ENCODE data around the gene PCDHGA3.
A peak's percentile ranks its signal among the peaks of the same experiment; 100 is the strongest.
"Not testable (repeated sequence)": the region's sequence is repeated elsewhere in the genome, so short reads cannot be mapped to it uniquely, and the experiment has no call there.

The PCDHGA3 gene

GRCh38 chr5:141343242-141343952, at the start of gene PCDHGA3:
Gene PCDHGA3, plus strand, starts transcription at chr5:141343829. Its CDS starts 205 bp downstream, at chr5:141344034.
- DNase-seq: no peak

DNA sequence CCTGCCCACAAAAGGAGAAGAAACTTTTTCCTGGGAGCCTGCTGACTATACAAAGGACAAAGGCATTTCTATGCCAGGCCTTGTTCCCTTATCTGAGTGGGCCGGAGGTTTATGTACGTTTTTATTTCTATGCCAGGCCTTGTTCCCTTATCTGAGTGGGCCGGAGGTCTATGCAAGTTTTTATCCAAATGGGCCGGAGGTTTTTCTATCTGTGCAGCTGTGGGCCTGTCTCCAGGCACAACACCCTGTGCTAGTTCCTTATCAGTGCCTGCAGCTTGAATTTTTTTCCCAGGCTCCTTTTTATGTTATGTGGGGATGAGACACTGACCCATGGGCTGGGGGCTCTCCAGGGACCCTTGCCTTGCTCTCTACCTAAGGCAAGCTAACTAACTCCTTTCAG, 45.3 kb upstream of the PCDHGA3 start:
- DNase-seq: no peak

DNA sequence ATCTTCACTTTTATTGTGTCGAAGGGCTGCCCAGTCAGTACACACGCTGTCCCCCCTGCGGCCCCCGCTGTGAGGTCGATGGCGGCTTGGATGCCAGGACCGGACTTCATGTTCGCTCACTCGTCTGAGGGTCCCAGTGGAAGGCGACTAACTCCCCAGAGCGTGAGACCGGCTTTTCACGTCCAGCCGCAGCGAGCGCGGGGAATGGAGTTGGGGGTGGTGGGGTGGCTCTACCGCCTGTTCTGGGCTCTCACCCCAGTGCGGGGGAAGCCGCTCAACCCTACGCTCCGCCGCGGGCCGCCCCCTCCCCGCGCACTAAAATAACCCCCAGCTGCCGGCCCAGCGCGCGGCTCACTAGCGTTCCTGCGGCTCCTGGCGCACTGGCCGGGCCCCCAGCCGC, 39.9 kb upstream of the PCDHGA3 start, which contains the start of gene SLC25A2:
TSS of gene SLC25A2 (minus strand) at position 294 of the 400 bp plus-strand sequence. CDS start at position 110, 184 bp downstream.
- DNase-seq: no peak

- no peak for DNase-seq
These were observed 37.0 kb upstream of the PCDHGA3 start for GRCh38 chr5:141306630-141307029.

DNA sequence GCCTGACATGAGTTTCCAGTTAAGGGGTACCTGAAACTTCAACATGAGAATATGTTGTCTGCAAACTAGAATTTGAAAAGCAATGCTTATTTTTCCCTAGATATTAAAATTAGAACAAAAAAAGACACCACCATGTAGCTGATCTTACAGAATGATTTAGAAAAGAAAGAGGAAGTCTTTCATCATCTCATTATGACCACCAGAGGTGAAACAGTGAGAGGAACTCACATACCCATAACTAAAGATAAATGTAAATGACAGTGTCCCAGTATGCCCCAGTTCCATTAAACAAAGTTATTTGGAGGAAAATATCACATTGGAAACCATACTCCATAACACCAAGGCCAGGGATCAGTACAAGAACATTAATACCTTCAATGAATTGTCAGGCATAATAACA, 29.9 kb upstream of the PCDHGA3 start:
- DNase-seq: no peak

DNA sequence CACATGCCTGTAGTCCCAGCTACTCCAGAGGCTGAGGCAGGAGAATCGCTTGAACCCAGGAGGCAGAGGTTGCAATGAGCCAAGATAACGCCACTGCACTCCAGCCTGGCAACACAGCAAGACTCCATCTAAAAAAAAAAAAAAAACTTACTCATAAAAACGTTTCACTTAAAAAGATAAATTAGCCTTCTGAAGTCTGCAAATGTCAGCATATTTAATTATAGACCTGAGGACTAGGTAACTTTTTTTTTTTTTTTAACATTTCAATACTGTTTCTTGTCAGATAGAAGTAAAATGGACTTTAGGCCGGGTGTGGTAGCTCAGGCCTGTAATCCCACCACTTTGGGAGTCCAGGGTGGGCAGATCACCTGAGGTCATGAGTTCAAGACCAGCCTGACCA, 26.7 kb upstream of the PCDHGA3 start:
- not testable (repeated sequence) for DNase-seq

DNA sequence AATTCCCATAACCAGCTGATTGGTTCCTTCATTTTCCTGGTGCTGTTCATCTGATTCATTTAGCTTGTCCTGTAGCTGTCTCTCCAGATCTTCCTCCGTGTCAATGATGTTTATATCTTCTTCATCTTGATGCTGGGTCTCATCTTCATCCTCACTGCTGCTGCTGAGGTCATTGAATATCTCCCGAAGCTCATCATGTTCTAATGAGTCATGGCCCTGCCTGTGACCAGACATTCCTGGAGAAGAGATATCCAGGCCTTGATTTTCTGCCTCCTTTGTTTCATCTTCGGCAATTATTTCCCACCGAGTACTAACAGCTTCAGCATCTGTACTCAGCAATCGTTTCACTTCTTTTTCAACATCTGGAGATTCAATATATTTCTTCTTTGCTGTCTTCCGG, 24.4 kb upstream of the PCDHGA3 start:
- no peak for DNase-seq

DNA sequence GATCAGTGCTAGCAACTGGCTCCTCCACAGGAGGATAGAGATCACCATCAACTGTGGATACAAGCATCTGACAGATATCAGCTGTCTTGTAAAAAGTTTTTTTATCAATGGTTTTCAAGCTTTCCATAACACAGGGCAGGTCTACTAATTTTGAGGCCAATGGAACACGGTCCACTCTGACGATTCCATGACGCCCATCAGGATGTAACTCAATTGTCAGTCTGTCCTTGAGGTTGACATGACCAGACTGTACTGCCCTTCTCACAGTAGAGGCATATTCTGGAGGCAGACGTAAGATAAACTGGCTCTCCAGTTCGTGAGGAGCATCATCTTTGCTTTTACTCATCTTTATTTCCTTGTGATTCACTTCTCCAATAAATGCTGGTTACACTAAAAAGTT, 23.9 kb upstream of the PCDHGA3 start:
- DNase-seq: no peak

DNA sequence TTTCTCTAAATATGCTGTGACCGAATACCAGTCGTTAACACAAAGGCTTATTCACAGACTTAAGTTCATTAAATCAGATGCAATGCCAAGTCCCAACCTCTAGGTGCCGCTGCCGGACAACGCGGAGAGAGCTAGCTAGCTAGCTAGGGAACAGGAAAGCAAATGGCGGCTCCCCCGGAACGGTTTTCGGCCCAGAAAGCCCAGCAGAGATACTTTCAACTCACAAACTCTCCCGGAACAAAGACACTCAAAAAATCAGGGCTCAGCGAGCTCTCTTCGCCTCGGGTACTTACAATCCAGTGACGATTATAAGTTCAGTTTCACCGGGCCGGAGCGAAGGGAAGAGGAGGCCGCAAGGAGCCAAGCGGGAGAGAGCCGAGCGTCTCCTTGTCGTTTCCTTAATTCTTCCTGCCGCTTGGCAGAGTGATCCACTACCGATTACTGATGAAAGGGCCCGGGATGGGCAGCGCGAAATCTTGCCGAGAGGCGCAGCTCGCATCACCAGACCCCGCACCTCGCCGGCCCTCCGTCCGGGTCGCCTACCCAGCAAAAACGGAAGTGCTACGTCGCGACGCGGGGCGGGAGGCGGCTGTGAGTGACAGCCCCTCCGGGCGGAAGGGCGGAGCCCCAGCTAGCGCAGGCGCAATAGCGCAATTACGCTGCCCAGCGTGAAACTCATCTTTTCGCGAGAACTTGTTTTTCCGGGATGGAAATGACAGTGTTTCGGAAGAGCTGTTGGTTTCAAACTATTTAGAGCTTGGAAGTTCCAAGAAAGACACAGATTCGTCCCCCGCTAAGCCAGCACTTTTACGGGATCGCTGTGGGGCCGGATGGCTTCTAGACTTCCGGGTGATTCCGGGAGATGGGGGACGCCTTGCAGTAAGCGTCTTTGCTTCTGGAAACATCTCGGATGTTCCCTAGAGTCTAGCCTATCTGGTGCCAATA, 23.1 kb upstream of the PCDHGA3 start, which contains the start of gene TAF7:
TSS of gene TAF7 (minus strand) at position 560 of the 945 bp plus-strand sequence. CDS start 740 bp downstream, outside the sequence.
- peak; percentile 81 to 94 (median 93) for DNase-seq

DNA sequence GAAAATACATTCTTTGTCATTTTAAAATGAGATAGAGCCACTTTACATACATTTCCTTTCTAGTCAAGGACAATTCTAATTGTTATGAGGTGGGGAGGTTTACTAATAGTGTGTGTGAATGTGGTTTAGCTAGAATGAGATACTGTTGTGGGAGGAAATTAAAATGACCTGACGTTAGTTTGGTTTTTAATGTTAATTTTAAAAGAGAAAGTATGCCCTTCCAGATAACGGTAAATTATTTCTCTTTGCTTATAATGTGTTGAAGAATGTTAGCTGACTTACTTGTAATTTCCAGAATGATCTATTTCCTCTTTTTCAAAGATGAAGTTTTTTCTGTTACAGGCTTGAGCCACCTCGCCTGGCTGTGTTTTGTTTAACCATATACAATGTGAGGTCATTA, 21.4 kb upstream of the PCDHGA3 start:
- no peak for DNase-seq

GRCh38 chr5:141326088-141326854, 17.4 kb upstream of the PCDHGA3 start:
- peak in 1 of 3 experiments; percentile 78 for DNase-seq

DNA sequence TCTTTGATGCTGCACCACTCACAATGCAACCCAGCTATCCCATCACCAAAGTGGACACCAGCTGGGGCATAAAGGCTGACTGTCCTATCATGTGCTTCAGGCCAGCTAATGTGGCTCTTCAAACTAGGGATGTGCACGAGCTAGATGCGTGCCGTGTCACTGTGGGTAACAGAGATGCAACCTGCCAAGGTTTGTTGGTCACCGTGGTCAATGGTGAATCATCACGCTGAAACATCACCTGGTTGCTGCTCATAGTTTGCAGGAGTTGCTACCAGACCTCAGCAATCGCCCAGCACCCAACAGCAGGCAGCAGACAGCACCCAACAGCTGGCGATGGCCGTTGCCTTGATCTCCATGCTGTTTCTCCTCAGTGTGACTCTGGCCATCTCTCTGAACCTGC, 15.4 kb upstream of the PCDHGA3 start:
- no peak for DNase-seq

- DNase-seq: no peak
These were observed 13.1 kb upstream of the PCDHGA3 start, which contains the start of gene PCDHGA1 for GRCh38 chr5:141330299-141331080. Gene PCDHGA1, plus strand, starts transcription at chr5:141330514.

DNA sequence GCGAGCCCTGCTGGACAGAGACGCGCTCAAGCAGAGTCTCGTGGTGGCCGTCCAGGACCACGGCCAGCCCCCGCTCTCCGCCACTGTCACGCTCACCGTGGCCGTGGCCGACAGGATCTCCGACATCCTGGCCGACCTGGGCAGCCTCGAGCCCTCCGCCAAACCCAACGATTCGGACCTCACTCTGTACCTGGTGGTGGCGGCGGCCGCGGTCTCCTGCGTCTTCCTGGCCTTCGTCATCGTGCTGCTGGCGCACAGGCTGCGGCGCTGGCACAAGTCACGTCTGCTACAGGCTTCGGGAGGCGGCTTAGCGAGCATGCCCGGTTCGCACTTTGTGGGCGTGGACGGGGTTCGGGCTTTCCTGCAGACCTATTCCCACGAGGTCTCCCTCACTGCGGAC, 11.1 kb upstream of the PCDHGA3 start:
- DNase-seq: not testable (repeated sequence)

DNA sequence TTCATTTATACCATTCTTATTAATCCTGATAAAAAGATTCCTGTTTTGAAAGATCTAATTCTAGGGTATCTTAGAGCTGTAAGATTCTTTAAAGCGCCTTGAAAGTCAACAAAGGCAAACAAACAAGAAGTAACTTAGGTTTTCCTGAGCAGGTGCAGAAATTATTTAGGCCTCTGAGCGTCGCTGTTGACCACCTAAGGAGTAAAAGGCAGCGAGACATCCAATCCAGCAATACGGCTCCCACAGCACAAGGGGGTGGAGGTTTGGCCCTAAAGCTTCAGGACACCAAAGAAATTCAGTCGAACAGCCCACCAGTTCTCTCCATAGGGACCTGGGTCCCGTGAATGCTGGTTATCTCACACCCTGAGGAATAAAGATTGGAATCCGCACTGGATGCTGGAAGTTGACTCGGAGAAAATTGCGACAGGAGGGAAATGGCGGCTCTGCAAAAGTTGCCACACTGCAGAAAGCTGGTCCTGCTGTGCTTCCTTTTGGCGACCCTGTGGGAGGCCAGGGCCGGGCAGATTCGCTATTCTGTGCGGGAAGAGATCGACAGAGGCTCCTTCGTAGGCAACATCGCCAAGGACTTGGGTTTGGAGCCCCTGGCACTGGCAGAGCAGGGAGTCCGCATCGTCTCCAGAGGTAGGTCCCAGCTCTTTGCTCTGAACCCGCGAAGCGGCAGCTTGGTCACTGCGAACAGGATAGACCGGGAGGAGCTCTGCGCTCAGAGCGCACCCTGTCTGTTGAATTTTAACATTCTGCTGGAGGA, 4.9 kb upstream of the PCDHGA3 start, which contains the start of gene PCDHGA2:
TSS of gene PCDHGA2 (plus strand) at position 223 of the 769 bp plus-strand sequence.
- peak in 1 of 3 experiments; percentile 15 for DNase-seq

DNA sequence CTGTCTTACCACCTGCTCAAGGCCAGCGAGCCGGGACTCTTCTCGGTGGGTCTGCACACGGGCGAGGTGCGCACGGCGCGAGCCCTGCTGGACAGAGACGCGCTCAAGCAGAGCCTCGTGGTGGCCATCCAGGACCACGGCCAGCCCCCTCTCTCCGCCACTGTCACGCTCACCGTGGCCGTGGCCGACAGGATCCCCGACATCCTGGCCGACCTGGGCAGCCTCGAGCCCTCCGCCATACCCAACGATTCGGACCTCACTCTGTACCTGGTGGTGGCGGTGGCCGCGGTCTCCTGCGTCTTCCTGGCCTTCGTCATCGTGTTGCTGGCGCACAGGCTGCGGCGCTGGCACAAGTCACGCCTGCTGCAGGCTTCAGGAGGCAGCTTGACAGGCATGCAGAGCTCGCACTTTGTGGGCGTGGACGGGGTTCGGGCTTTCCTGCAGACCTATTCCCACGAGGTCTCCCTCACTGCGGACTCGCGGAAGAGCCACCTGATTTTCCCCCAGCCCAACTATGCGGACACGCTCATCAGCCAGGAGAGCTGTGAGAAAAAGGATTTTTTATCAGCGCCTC, 2.8 kb upstream of the PCDHGA3 start:
- not testable (repeated sequence) for DNase-seq

DNA sequence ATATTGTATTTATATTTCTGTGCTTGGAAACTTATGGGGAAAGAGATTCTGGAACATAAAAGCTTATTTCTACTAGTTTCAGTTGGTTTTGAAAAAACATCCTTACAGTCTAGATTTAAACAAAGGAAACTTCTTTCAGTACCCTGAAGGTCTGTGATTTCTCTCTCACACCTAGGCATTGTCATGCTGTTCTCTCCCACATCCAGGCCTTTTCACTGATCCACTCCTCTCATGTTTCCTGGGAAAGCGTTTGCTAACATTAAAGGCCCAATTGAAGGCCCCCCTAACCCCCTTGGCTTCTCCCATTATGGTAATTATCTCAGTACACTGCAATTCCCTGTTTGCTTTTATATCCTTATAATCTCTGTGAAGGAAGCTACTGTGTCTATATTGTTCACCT, 856 bp upstream of the PCDHGA3 start:
- peak in 1 of 3 experiments; percentile 2 for DNase-seq

- no peak for DNase-seq
These were observed 379 bp downstream of the PCDHGA3 start for GRCh38 chr5:141343953-141344463.

DNA sequence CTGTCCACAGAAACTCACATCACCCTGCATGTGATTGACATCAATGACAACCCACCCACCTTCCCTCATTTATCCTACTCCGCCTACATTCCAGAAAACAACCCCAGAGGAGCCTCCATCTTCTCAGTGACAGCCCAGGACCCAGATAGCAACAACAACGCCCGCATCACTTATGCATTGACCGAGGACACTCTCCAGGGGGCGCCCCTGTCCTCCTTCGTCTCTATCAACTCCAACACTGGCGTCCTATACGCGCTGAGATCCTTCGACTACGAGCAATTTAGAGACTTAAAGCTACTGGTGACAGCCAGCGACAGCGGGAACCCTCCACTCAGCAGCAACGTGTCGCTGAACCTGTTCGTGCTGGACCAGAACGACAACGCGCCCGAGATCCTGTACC, 1.7 kb downstream of the PCDHGA3 start:
- no peak for DNase-seq

- DNase-seq: not testable (repeated sequence)
These were observed 2.4 kb downstream of the PCDHGA3 start for GRCh38 chr5:141346017-141346416.
